SU-DHL-6 (cell line): ENCODE data around the gene CLDN10.

Experiments
- CTCF ChIP-seq: fragments of 200-600 bp; sonication (generic); IDR thresholded peaks from one replicate; pipeline ENCODE4 v1.5.1; 2017; ENCODE audit warnings: antibody characterized with exemption, mild to moderate bottlenecking, low read length, moderate library complexity; ENCODE audit not compliant: insufficient read depth, poor library complexity, severe bottlenecking
- EZH2phosphoT487 ChIP-seq: fragments of 200-600 bp; sonication (generic), shearing (Covaris generic); conservative IDR thresholded peaks from 2 replicates; pipeline ENCODE4 v1.6.1; 2018; ENCODE audit warnings: mild to moderate bottlenecking, antibody characterized with exemption, low read length, moderate library complexity, mixed read lengths

DNA sequence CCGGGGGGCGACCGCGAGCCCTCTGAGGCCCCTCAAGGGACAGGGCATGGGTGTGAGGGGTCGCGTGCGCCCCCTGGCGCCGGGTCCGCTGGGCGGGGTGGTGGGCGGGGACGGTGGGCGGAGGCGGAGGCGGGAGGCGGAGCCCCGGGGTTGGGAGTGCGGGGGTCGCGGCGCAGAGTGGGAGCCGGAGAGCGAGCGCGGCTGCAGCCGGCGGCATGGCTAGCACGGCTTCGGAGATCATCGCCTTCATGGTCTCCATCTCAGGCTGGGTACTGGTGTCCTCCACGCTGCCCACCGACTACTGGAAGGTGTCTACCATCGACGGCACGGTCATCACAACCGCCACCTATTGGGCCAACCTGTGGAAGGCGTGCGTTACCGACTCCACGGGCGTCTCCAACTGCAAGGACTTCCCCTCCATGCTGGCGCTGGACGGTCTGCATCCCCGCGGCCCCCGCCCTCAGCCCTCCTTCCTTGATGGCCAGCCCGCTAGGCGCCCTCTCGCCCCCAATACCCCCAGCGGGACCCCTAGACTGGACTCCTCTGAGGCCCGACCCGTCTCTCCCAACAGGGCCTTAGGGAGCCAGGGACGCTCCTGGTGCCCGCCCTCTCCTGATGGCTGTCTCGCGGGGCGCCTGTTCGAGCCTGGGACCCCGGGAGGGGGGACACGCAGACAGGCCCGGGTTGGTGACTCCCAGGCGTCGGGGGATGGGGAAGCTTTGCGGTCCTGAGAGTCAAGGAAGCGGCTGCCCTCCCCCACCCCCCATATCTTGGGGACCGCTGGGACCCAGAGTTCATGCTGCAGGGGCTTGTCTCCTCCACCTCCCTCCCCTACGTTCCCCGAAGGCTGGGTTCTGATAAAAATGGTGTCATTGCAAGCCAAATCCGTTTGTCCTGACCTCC lies at the start of gene CLDN10:
- TF ChIP-seq CTCF (no peak), EZH2phosphoT487 (no peak)
